ENCODE data around the gene DNAAF1.
"Not testable (repeated sequence)": the region's sequence is repeated elsewhere in the genome, so short reads cannot be mapped to it uniquely, and the experiment has no call there.

The DNAAF1 gene

DNA sequence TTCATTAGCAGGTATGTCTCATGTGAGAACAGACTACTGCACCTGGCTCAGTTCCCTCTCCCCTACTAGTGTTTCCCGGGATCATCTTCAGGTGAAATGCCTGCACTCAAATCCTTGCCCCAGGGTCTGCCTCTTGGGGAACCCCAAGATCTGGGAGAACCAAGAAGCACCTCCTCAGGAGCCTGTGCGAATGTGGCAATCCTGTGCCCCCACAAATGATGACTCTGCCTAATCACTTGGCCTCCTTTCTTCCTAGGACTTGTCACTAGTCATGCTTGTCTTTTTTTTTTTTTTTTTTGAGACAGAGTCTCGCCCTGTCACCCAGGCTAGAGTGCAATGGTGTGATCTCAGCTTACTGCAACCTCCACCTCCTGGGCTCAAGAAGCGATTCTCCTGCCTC, 67.5 kb downstream of the DNAAF1 start:
- no peak for DNase-seq

- no peak for DNase-seq
Observed at GRCh38 chr16:84214451-84215066, 69.5 kb downstream of the DNAAF1 start.

GRCh38 chr16:84215531-84215930, 70.4 kb downstream of the DNAAF1 start:
- DNase-seq, result no peak

DNA sequence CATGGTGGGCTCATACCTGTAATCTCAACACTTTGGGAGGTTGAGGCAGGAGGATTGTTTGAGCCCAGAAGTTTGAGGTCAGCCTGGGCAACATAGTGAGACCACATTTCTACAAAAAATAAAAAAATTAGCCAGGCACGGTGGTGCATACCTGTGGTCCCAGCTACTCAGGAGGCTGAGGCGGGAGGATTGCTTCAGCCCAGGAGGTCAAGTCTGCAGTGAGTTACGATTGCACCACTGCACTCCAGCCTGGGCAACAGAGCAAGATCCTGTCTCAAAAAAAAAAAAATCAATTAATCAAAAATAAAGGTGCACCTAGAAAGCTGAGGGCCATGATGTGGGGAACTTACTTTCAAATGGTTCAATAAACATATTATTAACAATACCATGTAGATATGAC, 71.0 kb downstream of the DNAAF1 start:
- not testable (repeated sequence) for DNase-seq

DNA sequence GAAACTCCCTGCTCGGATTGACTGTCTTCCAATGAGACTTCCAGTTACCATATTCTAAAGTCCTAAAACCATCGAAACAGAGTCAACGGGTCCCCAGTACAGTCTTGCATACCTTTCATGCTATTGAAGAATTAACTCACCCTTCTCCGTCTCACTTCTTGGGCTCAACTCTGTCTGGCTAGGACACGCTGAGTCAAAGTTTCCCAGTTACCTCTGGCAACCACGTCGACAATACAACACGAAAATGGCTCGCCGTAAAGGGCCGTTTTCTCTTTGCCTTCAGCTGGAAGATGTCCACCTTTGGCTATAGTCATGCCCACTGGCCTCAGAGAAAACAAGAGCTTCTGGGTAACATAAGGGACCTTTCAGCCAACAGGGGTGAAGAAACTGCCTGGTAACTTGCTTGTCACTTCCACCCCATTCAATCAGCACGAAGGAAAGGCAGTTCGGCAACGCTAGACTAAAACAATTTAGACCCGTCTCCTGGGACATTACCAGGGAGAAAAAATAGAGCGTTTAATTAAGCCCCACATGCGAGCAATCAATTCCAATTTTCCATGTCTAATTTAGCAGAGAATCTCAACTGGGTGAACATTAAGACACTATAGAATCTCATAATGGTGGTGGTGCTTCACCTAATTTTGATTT, 73.2 kb downstream of the DNAAF1 start:
- DNase-seq, result no peak

DNA sequence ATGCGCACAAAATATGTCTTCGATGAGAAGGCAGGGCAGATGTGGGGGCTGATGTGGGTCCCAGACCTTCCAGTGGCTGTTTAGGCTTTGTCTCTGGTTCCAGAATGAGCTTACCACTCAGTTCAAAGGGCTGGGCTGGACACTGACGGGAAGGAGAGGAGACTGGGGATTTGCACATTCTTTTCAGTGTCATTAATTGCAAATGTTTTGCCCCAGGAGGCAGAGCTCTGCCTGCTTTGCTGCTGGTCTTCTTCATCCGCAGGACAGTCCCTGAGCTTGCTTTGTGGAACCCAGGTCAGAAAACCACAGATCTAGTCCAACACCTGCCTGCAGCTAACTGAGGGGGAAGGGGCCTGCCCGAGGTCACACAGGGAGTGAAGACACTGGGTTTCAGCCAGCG, 73.8 kb downstream of the DNAAF1 start:
- no peak for DNase-seq

DNA sequence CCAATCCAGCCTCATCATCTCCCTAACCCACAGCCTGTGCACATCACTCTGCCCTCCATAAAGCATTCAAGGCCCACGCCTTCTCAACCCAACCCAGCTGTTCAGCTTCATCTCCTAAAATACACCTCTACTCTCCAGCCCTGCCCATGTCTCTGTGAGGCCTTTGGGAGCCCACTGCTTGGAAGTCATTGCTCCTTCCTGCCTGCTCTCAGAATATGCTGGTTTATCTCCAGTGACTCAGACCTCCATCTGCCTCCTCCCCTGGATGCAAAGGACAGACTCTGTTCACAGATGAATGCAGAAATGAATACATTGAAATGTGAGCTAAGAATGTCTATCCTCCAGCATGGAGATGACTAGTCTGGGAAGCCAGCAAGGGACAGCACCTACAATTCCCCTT, 75.7 kb downstream of the DNAAF1 start:
- no peak for DNase-seq

- DNase-seq, result no peak
Observed at GRCh38 chr16:84223456-84223855, 78.3 kb downstream of the DNAAF1 start.

DNA sequence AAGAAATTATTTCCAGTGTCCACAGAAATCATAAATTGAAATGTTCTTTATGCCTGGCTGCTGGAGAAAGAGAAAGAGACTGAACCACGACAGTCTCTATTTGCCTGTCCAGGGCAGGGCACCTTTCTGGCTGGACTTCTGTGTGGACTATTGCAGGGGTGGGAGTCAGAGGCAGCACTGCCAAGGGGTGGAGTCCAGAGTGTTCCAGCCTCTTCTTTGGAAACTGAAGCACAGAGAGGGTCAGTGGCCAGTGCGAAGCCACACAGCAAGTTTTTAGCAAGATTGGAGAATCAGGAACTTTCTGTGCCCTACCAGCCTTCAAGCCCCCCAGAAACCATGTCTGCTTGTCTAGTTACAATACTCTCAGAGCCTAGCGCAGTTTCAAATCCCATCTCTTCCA, 79.4 kb downstream of the DNAAF1 start:
- no peak for DNase-seq

DNA sequence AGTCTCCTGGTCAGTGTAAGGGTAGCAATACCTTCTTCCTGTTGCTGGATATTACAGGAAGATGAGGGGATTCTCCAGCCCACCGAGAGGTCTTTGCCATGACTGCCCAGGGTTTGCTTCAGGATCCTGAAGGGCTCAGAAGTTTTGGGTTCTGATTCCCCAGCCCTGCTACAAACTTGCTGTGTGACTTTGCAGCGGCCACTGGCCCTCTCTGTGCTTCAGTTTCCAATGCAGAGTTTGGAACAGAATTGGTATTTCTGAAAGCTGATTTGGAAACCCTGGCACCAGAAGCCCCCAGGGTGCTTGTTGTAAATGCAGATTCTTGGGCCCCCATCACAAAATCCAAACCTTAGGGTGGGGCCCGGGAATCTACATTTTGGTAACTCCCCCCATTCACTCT, 80.0 kb downstream of the DNAAF1 start:
- DNase-seq, result no peak

- no peak for DNase-seq
Observed at GRCh38 chr16:84225571-84225970, 80.5 kb downstream of the DNAAF1 start.

DNA sequence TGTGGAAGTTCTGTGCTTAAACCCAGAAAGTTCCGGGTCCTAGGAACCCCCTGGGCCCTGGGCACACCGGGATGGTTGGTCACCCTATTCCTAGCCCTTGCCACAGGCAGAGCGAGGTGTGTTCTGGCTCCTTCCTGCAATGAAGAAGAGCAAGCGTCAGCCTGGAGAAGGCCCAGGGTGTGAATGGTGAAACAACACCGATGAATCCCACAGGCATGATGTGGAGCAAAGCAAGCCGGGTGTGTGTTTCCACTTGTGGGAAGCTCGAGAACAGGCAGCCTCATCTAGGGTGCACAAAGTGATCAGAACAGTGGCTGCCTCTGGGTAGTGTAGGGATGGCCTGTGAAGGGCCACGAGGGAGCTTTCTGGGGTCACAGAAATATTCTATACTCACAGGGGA, 80.9 kb downstream of the DNAAF1 start:
- DNase-seq, result no peak

All from T-helper 2 cell (primary cell).